HepG2 (cell line): ENCODE measurements around the gene MTOR.

Source experiments
- ADNP ChIP-seq: sonication (generic); formaldehyde crosslinking; IDR thresholded peaks from 2 replicates; pipeline ENCODE4 v1.4.0; 2020; ENCODE audit warnings: missing genetic modification reagents
- CHD4 ChIP-seq: fragments of 200-600 bp; sonication (generic); IDR thresholded peaks from 2 replicates; pipeline ENCODE4 v1.7.0; 2017; ENCODE audit warnings: mild to moderate bottlenecking, low read length, borderline replicate concordance
- NKX3-1 ChIP-seq: sonication (generic); formaldehyde crosslinking; IDR thresholded peaks from 2 replicates; pipeline ENCODE4 v1.5.0; 2020; ENCODE audit warnings: missing genetic modification reagents
- ZFX ChIP-seq: sonication (generic); formaldehyde crosslinking; IDR thresholded peaks from 2 replicates; pipeline ENCODE4 v1.4.0; 2020; ENCODE audit warnings: mild to moderate bottlenecking, low read depth, missing genetic modification reagents, moderate library complexity
- ZNF282 ChIP-seq: fragments of 450-650 bp; IDR thresholded peaks from 2 replicates; pipeline ENCODE4 v1.6.1; 2018; ENCODE audit not compliant: partially characterized antibody
- ZNF674 ChIP-seq: sonication (generic); formaldehyde crosslinking; IDR thresholded peaks from 2 replicates; pipeline ENCODE4 v1.5.0; 2020; ENCODE audit warnings: low read depth, mild to moderate bottlenecking, missing genetic modification reagents

DNA sequence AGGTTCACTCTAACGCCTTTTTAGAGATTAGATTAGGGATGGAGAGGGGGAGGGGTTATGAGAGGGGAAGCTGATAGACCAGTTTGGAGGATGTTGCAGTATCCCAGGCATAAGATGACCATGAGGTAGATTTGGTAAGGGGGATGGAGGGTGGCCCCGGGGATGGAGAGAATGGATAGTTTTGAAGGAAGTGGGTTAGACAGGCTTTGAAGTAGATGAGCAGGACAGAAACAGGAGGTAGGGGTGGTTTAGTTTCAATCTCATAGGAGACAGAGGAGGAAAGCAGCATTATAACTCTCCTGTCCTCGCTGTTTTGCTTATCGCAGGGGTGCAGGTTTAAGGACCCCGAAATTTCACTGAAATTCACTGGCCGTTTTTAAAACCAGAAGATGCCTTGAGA, 22.4 kb upstream of the MTOR start:
- TF ChIP-seq ZNF674 (CRISPR knock-in tag) = no peak
- TF ChIP-seq CHD4 = no peak
- no peak for TF ChIP-seq ADNP (CRISPR knock-in tag)
- no peak for TF ChIP-seq NKX3-1 (CRISPR knock-in tag)
- no peak for TF ChIP-seq ZNF282
- no peak for TF ChIP-seq ZFX
